ENCODE results near the gene EFCAB5. TPM values are rescaled to one million over a fixed set of nuclear protein-coding genes. Genes with fewer than 3 reads are reported as not detected.

The EFCAB5 gene
- total RNA-seq, 1 donor from 2014 or later: 1.00 TPM

DNA sequence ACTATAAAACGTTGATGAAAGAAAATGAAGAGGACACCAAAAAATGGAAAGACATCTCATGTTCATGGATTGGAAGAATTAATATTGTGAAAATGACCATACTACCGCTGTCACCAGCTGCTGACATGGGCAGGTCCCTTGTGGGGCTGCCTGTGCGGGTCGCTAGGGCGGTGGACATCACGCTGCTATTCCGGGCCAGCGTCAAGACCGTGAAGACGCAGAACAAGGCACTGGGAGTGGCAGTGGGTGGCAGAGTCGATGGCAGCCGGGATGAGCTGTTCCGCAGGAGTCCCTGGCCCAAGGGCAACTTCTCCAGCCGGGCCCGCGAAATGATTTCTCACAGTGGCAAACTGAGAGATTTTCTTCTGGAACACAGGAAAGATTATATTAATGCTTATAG, 127.0 kb downstream of the EFCAB5 start:
- Histone ChIP-seq H4K20me1 (ENCODE audit: insufficient read depth, low read length) (no peaks in the 10 kb centered on the region), H3K4me1 (ENCODE audit: insufficient read depth, low read length) (no peaks in the 10 kb centered on the region), H3K27ac (ENCODE audit: low read depth, low read length) (no peak overlapping the region), H3K4me2 (ENCODE audit: low read length) (no peak overlapping the region), H3K36me3 (ENCODE audit: insufficient read depth, low read length) (no peaks in the 10 kb centered on the region), H3K4me3 (ENCODE audit: insufficient read depth, low read depth, low read length) (no peak overlapping the region), H3K79me2 (ENCODE audit: insufficient read depth, low read length) (no peaks in the 10 kb centered on the region), H2AFZ (ENCODE audit: low read depth, low read length) (no peak overlapping the region), H3K9ac (ENCODE audit: low read length) (no peak overlapping the region), H3K27me3 (ENCODE audit: insufficient read depth, low read length) (no peaks in the 10 kb centered on the region), H3K9me3 (ENCODE audit: insufficient read depth, low read depth, low read length) (no peaks in the 10 kb centered on the region)
- FAIRE-seq: no peak
- Mint-ChIP-seq H3K36me3 (ENCODE audit: low read depth, unreplicated experiment) (peaks cover 5% of the 10 kb centered on the region), H3K4me1 (ENCODE audit: low read depth, unreplicated experiment) (no peaks in the 10 kb centered on the region), H3K4me3 (ENCODE audit: unreplicated experiment) (no peak overlapping the region), H3K27ac (ENCODE audit: unreplicated experiment) (no peak overlapping the region), H3K9me3 (ENCODE audit: unreplicated experiment) (peaks cover 29% of the 10 kb centered on the region), H3K27me3 (ENCODE audit: low read depth, unreplicated experiment) (no peaks in the 10 kb centered on the region)
- DNase-seq (ENCODE audit: low read depth): no peak
- TF ChIP-seq EZH2 (IDR thresholded peaks at IDR 0.05; ENCODE audit: insufficient read depth, low read length): no peak
- TF ChIP-seq, protein P1, sequence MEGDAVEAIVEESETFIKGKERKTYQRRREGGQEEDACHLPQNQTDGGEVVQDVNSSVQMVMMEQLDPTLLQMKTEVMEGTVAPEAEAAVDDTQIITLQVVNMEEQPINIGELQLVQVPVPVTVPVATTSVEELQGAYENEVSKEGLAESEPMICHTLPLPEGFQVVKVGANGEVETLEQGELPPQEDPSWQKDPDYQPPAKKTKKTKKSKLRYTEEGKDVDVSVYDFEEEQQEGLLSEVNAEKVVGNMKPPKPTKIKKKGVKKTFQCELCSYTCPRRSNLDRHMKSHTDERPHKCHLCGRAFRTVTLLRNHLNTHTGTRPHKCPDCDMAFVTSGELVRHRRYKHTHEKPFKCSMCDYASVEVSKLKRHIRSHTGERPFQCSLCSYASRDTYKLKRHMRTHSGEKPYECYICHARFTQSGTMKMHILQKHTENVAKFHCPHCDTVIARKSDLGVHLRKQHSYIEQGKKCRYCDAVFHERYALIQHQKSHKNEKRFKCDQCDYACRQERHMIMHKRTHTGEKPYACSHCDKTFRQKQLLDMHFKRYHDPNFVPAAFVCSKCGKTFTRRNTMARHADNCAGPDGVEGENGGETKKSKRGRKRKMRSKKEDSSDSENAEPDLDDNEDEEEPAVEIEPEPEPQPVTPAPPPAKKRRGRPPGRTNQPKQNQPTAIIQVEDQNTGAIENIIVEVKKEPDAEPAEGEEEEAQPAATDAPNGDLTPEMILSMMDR (IDR thresholded peaks at IDR 0.05; ENCODE audit: insufficient read depth, low read depth, low read length): no peak

DNA sequence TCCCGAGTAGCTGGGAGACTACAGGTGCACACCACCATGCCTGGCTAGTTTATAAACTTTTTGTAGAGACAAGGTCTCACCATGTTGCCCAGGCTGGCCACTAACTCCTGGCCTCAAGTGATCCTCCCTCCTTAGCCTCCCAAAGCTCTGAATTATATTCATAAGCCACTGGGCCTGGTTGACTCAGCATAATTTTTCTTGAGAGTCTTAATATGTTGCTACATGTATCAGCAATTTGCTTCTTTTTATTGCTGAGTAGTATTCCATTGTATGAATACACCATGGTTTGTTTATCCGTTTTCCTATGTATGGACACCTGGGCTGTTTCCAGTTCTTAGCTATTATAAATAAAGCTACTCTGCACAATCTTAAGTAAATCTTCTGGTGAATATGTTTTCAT, 132.8 kb downstream of the EFCAB5 start:
- Histone ChIP-seq H3K27me3 (ENCODE audit: insufficient read depth, low read length) (peaks cover 5% of the 10 kb centered on the region), H3K4me2 (ENCODE audit: low read length) (no peak overlapping the region), H2AFZ (ENCODE audit: low read depth, low read length) (no peak overlapping the region), H3K4me3 (ENCODE audit: insufficient read depth, low read depth, low read length) (no peak overlapping the region), H4K20me1 (ENCODE audit: insufficient read depth, low read length) (no peaks in the 10 kb centered on the region), H3K9me3 (ENCODE audit: insufficient read depth, low read depth, low read length) (no peaks in the 10 kb centered on the region), H3K4me1 (ENCODE audit: insufficient read depth, low read length) (no peaks in the 10 kb centered on the region), H3K9ac (ENCODE audit: low read length) (no peak overlapping the region), H3K79me2 (ENCODE audit: insufficient read depth, low read length) (no peaks in the 10 kb centered on the region), H3K27ac (ENCODE audit: low read depth, low read length) (no peak overlapping the region), H3K36me3 (ENCODE audit: insufficient read depth, low read length) (no peaks in the 10 kb centered on the region)
- H3K9me3 Mint-ChIP-seq (ENCODE audit: unreplicated experiment): peaks cover 1% of the 10 kb centered on the region
- no peak for DNase-seq (ENCODE audit: low read depth)
- no peak overlapping the region for H3K27ac Mint-ChIP-seq (ENCODE audit: unreplicated experiment)
- no peaks in the 10 kb centered on the region for H3K4me1 Mint-ChIP-seq (ENCODE audit: low read depth, unreplicated experiment)
- H3K27me3 Mint-ChIP-seq (ENCODE audit: low read depth, unreplicated experiment): peaks cover 23% of the 10 kb centered on the region
- H3K36me3 Mint-ChIP-seq (ENCODE audit: low read depth, unreplicated experiment): peaks cover 2% of the 10 kb centered on the region
- FAIRE-seq: no peak
- no peak overlapping the region for H3K4me3 Mint-ChIP-seq (ENCODE audit: unreplicated experiment)
- TF ChIP-seq, protein P1 (IDR thresholded peaks at IDR 0.05; ENCODE audit: insufficient read depth, low read depth, low read length): no peak
- no peak for TF ChIP-seq EZH2 (IDR thresholded peaks at IDR 0.05; ENCODE audit: insufficient read depth, low read length)

DNA sequence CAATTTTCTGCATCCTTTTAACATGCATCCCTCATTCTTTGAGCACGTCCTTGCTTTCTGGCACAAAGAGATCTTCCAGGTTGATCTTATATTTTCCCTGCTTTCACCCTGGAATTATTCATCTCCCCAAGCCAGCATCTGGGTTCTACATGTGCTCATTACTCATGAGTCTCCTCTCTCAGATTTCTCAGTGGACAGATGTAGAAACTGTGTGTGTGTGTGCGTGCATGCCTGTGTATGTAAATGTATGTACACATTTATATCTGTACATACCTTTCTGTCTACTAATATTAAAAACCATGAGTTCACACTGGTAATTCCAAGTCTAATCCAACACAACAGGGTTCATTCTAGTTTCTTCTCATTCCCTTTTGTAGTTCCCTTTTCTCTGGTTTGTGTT, 133.3 kb downstream of the EFCAB5 start:
- no peak overlapping the region for H2AFZ ChIP-seq (ENCODE audit: low read depth, low read length)
- DNase-seq (ENCODE audit: low read depth) (no peak), FAIRE-seq (no peak)
- peaks cover 2% of the 10 kb centered on the region for H3K36me3 Mint-ChIP-seq (ENCODE audit: low read depth, unreplicated experiment)
- no peak for TF ChIP-seq EZH2 (IDR thresholded peaks at IDR 0.05; ENCODE audit: insufficient read depth, low read length)
- TF ChIP-seq, protein P1 (IDR thresholded peaks at IDR 0.05; ENCODE audit: insufficient read depth, low read depth, low read length): no peak
- no peak overlapping the region for H3K4me3 Mint-ChIP-seq (ENCODE audit: unreplicated experiment)
- H3K9ac ChIP-seq (ENCODE audit: low read length): no peak overlapping the region
- no peak overlapping the region for H3K4me2 ChIP-seq (ENCODE audit: low read length)
- H3K27ac Mint-ChIP-seq (ENCODE audit: unreplicated experiment): no peak overlapping the region
- H3K9me3 ChIP-seq (ENCODE audit: insufficient read depth, low read depth, low read length): no peaks in the 10 kb centered on the region
- H4K20me1 ChIP-seq (ENCODE audit: insufficient read depth, low read length): no peaks in the 10 kb centered on the region
- H3K79me2 ChIP-seq (ENCODE audit: insufficient read depth, low read length): no peaks in the 10 kb centered on the region
- no peaks in the 10 kb centered on the region for H3K4me1 ChIP-seq (ENCODE audit: insufficient read depth, low read length)
- H3K36me3 ChIP-seq (ENCODE audit: insufficient read depth, low read length): no peaks in the 10 kb centered on the region
- H3K4me1 Mint-ChIP-seq (ENCODE audit: low read depth, unreplicated experiment): no peaks in the 10 kb centered on the region
- peaks cover 1% of the 10 kb centered on the region for H3K9me3 Mint-ChIP-seq (ENCODE audit: unreplicated experiment)
- H3K4me3 ChIP-seq (ENCODE audit: insufficient read depth, low read depth, low read length): no peak overlapping the region
- H3K27me3 ChIP-seq (ENCODE audit: insufficient read depth, low read length): peaks cover 5% of the 10 kb centered on the region
- peaks cover 23% of the 10 kb centered on the region for H3K27me3 Mint-ChIP-seq (ENCODE audit: low read depth, unreplicated experiment)
- no peak overlapping the region for H3K27ac ChIP-seq (ENCODE audit: low read depth, low read length)

Measured in astrocyte (in vitro differentiated cells and primary cell).